Measurements from ENCODE around the gene GRM7.

DNA sequence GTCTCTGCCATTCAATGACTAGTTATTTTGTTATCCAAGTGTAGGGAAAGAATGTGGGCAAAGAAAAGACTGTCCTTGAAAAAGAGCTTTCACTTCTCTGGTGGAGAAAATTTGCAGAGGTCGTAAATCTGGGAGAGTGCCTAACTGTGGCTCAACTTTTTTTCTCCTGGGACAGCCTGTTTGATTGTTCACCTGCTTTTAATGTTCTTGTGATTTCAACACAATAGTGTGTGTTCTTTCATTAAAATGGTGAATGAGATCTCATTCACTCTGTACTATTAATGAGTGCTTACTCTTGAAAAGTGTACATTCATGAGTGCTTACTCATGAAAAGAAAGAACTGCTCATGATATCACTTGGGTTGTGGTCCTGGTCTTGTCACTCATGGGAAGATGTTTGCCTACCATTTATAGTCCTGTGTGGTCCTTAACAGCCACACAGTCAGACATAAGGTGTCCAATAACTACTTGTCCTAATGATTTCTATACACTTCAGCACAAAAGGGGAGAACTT lies 567.3 kb downstream of the GRM7 start:
- TF ChIP-seq, protein P1, sequence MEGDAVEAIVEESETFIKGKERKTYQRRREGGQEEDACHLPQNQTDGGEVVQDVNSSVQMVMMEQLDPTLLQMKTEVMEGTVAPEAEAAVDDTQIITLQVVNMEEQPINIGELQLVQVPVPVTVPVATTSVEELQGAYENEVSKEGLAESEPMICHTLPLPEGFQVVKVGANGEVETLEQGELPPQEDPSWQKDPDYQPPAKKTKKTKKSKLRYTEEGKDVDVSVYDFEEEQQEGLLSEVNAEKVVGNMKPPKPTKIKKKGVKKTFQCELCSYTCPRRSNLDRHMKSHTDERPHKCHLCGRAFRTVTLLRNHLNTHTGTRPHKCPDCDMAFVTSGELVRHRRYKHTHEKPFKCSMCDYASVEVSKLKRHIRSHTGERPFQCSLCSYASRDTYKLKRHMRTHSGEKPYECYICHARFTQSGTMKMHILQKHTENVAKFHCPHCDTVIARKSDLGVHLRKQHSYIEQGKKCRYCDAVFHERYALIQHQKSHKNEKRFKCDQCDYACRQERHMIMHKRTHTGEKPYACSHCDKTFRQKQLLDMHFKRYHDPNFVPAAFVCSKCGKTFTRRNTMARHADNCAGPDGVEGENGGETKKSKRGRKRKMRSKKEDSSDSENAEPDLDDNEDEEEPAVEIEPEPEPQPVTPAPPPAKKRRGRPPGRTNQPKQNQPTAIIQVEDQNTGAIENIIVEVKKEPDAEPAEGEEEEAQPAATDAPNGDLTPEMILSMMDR (conservative IDR thresholded peaks at IDR 0.05 in 1 of 2, IDR thresholded peaks at IDR 0.05 in 1 of 2; ENCODE audit: extremely low read depth in 1 of 2, insufficient read depth in 1 of 2, low read depth in 1 of 2, low read length in 2 of 2) = no peak
- TF ChIP-seq EZH2 (IDR thresholded peaks at IDR 0.05; ENCODE audit: borderline replicate concordance, low read length) = no peak

Measured in mammary epithelial cell (primary cell).